ENCODE data around the gene MGAT4B. TPM values are rescaled to one million over a fixed set of nuclear protein-coding genes. Genes with fewer than 3 reads are reported as not detected.

MGAT4B gene
- total RNA-seq, 1 experiment from 2014 or later: 148 TPM

DNA sequence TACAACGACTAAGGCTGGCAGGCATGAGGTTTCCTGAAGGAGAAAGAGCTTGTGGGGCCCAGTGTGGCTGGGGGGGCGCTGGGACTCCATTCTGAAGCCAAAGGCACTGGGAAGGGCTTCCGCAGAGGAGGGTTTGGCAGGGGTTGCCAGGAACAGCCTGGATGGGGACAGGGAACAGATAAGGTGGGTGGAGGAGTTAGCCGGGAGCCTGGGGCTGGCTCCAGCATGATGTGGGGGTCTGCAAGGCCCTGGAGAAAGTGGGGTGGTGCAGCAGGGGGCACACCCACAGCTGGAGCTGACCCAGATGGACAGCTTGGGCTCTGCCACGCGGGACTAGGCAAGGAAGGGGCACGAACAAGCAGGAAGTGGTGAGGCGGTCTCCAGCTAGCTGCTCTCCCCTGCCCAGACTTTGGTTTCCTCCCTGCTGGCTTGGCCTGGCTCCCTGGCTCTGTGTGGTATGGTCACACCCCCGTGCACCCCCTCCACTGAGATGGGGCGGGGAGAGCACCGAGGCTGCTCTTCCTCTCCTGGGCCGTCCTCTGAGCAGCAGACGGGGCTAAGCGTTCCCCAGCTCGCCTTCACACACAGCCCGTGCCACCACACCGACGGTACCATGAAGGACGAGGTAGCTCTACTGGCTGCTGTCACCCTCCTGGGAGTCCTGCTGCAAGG, 13.1 kb downstream of the MGAT4B start, which contains the start of gene LTC4S:
Gene LTC4S (plus strand): TSS at position 519 of the 672 bp plus-strand sequence. CDS start 95 bp downstream, at position 614.
- Histone ChIP-seq H3K4me2 (ENCODE audit: low read length) (peak within 1 kb of the TSS; percentile 99), H3K9me3 (ENCODE audit: control insufficient read depth in 1 of 2, insufficient read depth in 1 of 2, low read depth in 1 of 2, low read length in 2 of 2) (no peaks in the 10 kb centered on the region), H3K36me3 (ENCODE audit: control insufficient read depth in 1 of 2, insufficient read depth in 2 of 2, low read length in 2 of 2) (peaks cover 0 to 6% of the 10 kb centered on the region in 2 experiments; a peak in 1 of 4 replicates), H2AFZ (ENCODE audit: low read depth, low read length, poor library complexity, severe bottlenecking) (no peak within 1 kb of the TSS), H3K9me2 (ENCODE audit: insufficient read depth) (no peaks in the 10 kb centered on the region), H3K4me1 (ENCODE audit: control insufficient read depth in 1 of 2, insufficient read depth in 2 of 2, low read length in 2 of 2) (peaks cover 9 to 22% of the 10 kb centered on the region in 2 experiments; a peak in 3 of 4 replicates), H3K79me2 (ENCODE audit: insufficient read depth, low read length) (peaks cover 11% of the 10 kb centered on the region; the same call in 1 of the 2 replicates), H3K27ac (ENCODE audit: low read depth, low read length) (peak within 1 kb of the TSS; percentile 99), H3K9ac (ENCODE audit: low read length) (peak within 1 kb of the TSS; percentile 88), H3K4me3 (replicated peaks in 1 of 2; ENCODE audit: low read depth in 1 of 2, low read length in 2 of 2) (peak within 1 kb of the TSS; percentile 65 to 84), H4K20me1 (ENCODE audit: insufficient read depth) (no peaks in the 10 kb centered on the region), H3K27me3 (ENCODE audit: insufficient read depth, low read length) (no peaks in the 10 kb centered on the region)
- no peak for DNase-seq (ENCODE audit: low read depth, low spot score)
- POLR2A ChIA-PET: no interaction called here
- ATAC-seq: no peak
- TF ChIP-seq ZNF274 (IDR thresholded peaks at IDR 0.05; ENCODE audit: low read depth, low read length): no peak
- TF ChIP-seq SP1 (IDR thresholded peaks at IDR 0.05; ENCODE audit: low read depth): no peak
- TF ChIP-seq CBX3 (IDR thresholded peaks at IDR 0.05; ENCODE audit: low read depth): no peak
- no peak for TF ChIP-seq CEBPB (IDR thresholded peaks at IDR 0.05; ENCODE audit: low read depth)
- no peak for TF ChIP-seq MAX (IDR thresholded peaks at IDR 0.05)
- TF ChIP-seq FOSL1 (IDR thresholded peaks at IDR 0.05; ENCODE audit: low read depth): no peak
- TF ChIP-seq RAD21 (IDR thresholded peaks at IDR 0.05; ENCODE audit: low read depth): no peak
- no peak for TF ChIP-seq JUND (IDR thresholded peaks at IDR 0.05)
- no peak for TF ChIP-seq CTCF (IDR thresholded peaks at IDR 0.05 in 2 of 3, conservative IDR thresholded peaks at IDR 0.05 in 1 of 3; ENCODE audit: borderline replicate concordance in 1 of 3, insufficient read depth in 1 of 3, low read depth in 2 of 3, low read length in 2 of 3)
- TF ChIP-seq EGR1 (IDR thresholded peaks at IDR 0.05; ENCODE audit: low read depth): no peak
- no peak for TF ChIP-seq REST (IDR thresholded peaks at IDR 0.05; ENCODE audit: low read depth)
- TF ChIP-seq ZFX (IDR thresholded peaks at IDR 0.05): no peak
- no peak for TF ChIP-seq ATF3 (IDR thresholded peaks at IDR 0.05)
- no peak for TF ChIP-seq EZH2 (IDR thresholded peaks at IDR 0.05)
- no peak for TF ChIP-seq ELF1 (IDR thresholded peaks at IDR 0.05; ENCODE audit: borderline replicate concordance, low read depth)
- RAD21 ChIA-PET (ENCODE audit: low non-redundant PET in 1 of 2, low total read pairs in 2 of 2, uncharacterized antibody in 2 of 2, unreplicated experiment in 2 of 2): no interaction called here
- intact Hi-C loops (cut with micrococcal nuclease): loop anchor here (2.0 kb wide), 1 partner anchor 31 kb away; no protein-coding TSS in a partner anchor
- CTCF ChIA-PET: no interaction called here
- BruUV-seq (replicated peaks): no TSS peak

Measured in HCT116 (cell line).